Measurements from ENCODE around the gene LRRC75A. TPM values are rescaled to one million over a fixed set of nuclear protein-coding genes. Genes with fewer than 3 reads are reported as not detected.
A peak's percentile ranks its signal among the peaks of the same experiment; 100 is the strongest.

The LRRC75A gene
- total and polyA plus RNA-seq, 2 experiments from 2014 or later: 10.7 to 18.0 TPM

GRCh38 chr17:16419074-16419928 is 72.7 kb downstream of the LRRC75A start:
- H3K4me2 ChIP-seq: peak overlapping the region; percentile 28

GRCh38 chr17:16418685-16419068 is 73.3 kb downstream of the LRRC75A start:
- 50% methylated on average over 2 of the region's 2 CpGs for WGBS (ENCODE audit: low lambda C conversion rate, missing lambda C conversion rate)
- no peaks in the 10 kb centered on the region for H3K79me2 ChIP-seq
- H2AFZ ChIP-seq: no peak overlapping the region
- peaks cover 23% of the 10 kb centered on the region for H3K4me1 ChIP-seq (ENCODE audit: insufficient read depth)
- peak; percentile 6 for DNase-seq (ENCODE audit: low spot score)
- no peaks in the 10 kb centered on the region for H4K20me1 ChIP-seq (ENCODE audit: insufficient read depth, poor library complexity, severe bottlenecking)
- no peaks in the 10 kb centered on the region for H3K27me3 ChIP-seq
- no peaks in the 10 kb centered on the region for H3K9me2 ChIP-seq (replicated peaks; ENCODE audit: insufficient read depth)
- H3K36me3 ChIP-seq (replicated peaks; ENCODE audit: insufficient read depth, low read depth): no peaks in the 10 kb centered on the region
- no peaks in the 10 kb centered on the region for H3K9me3 ChIP-seq (ENCODE audit: low read depth)
- peak overlapping the region; percentile 86 for H3K27ac ChIP-seq
- TF ChIP-seq, protein P1, sequence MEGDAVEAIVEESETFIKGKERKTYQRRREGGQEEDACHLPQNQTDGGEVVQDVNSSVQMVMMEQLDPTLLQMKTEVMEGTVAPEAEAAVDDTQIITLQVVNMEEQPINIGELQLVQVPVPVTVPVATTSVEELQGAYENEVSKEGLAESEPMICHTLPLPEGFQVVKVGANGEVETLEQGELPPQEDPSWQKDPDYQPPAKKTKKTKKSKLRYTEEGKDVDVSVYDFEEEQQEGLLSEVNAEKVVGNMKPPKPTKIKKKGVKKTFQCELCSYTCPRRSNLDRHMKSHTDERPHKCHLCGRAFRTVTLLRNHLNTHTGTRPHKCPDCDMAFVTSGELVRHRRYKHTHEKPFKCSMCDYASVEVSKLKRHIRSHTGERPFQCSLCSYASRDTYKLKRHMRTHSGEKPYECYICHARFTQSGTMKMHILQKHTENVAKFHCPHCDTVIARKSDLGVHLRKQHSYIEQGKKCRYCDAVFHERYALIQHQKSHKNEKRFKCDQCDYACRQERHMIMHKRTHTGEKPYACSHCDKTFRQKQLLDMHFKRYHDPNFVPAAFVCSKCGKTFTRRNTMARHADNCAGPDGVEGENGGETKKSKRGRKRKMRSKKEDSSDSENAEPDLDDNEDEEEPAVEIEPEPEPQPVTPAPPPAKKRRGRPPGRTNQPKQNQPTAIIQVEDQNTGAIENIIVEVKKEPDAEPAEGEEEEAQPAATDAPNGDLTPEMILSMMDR (IDR thresholded peaks at IDR 0.05; ENCODE audit: poor library complexity): no peak
- no peak for TF ChIP-seq EZH2phosphoT487 (IDR thresholded peaks at IDR 0.05; ENCODE audit: low read depth, severe bottlenecking, unreplicated experiment)
- no peak for TF ChIP-seq EZH2 (IDR thresholded peaks at IDR 0.05; ENCODE audit: borderline replicate concordance)
- no peak overlapping the region for H3K4me3 ChIP-seq
- H3K4me2 ChIP-seq: no peak overlapping the region

More at GRCh38 chr17:16419074-16419928, 72.7 kb downstream of the LRRC75A start:
- peak; percentile 84 for DNase-seq (ENCODE audit: low spot score)
- no peaks in the 10 kb centered on the region for H3K36me3 ChIP-seq (replicated peaks; ENCODE audit: insufficient read depth, low read depth)
- H3K27ac ChIP-seq: peak overlapping the region; percentile 86
- no peaks in the 10 kb centered on the region for H3K9me3 ChIP-seq (ENCODE audit: low read depth)
- H2AFZ ChIP-seq: no peak overlapping the region
- no peaks in the 10 kb centered on the region for H3K79me2 ChIP-seq
- H3K4me1 ChIP-seq (ENCODE audit: insufficient read depth): peaks cover 23% of the 10 kb centered on the region
- no peaks in the 10 kb centered on the region for H3K27me3 ChIP-seq
- no peak for TF ChIP-seq EZH2phosphoT487 (IDR thresholded peaks at IDR 0.05; ENCODE audit: low read depth, severe bottlenecking, unreplicated experiment)
- TF ChIP-seq EZH2 (IDR thresholded peaks at IDR 0.05; ENCODE audit: borderline replicate concordance): no peak
- TF ChIP-seq, protein P1 (IDR thresholded peaks at IDR 0.05; ENCODE audit: poor library complexity): no peak
- H3K9me2 ChIP-seq (replicated peaks; ENCODE audit: insufficient read depth): no peaks in the 10 kb centered on the region
- WGBS (ENCODE audit: low lambda C conversion rate, missing lambda C conversion rate): 45% methylated on average over 8 of the region's 8 CpGs
- no peak overlapping the region for H3K4me3 ChIP-seq
- H4K20me1 ChIP-seq (ENCODE audit: insufficient read depth, poor library complexity, severe bottlenecking): no peaks in the 10 kb centered on the region

DNA sequence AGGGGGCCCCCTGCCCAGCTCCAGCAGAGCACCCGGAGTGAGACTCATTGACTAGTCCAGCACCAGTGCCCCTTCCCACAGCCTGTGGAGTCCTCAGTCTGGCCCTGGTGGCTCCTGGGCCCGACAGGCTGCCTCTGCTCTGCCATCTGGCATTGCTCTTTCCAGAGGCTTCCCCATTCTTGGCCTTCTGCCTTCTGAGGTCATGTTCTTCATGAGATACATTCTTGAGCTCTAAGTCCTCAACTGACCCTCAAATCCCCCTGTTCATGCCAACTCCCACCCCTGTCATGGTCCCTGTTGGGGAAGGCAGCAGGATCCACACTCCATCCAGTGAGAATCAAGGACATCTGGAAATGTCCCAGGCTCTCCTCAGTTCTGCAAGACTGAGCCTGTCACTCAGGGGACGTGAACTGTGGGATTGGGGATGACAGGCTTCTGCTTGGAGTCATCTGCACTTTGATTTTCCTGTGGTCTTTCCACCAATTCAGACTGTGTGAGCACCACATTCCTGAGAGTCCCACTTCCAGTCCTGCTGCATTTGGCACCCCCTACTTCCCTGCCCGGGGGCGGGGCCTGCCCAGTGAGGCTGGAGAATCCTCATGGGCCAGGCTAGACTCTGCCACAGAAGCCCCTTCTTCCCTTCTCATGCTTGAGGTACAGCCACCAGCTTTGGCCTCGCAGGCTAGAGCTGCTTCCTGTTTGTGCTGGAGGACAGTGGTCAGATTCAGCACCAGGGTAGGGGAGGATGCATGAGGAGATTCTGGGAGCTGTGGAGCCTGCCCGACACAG is 73.9 kb downstream of the LRRC75A start:
- no peak overlapping the region for H3K4me2 ChIP-seq

More for the DNA sequence above, 73.9 kb downstream of the LRRC75A start:
- no peaks in the 10 kb centered on the region for H3K9me2 ChIP-seq (replicated peaks; ENCODE audit: insufficient read depth)
- no peaks in the 10 kb centered on the region for H3K9me3 ChIP-seq (ENCODE audit: low read depth)
- H3K4me1 ChIP-seq (ENCODE audit: insufficient read depth): peaks cover 23% of the 10 kb centered on the region
- H3K27me3 ChIP-seq: no peaks in the 10 kb centered on the region
- no peak overlapping the region for H2AFZ ChIP-seq
- no peaks in the 10 kb centered on the region for H4K20me1 ChIP-seq (ENCODE audit: insufficient read depth, poor library complexity, severe bottlenecking)
- peak; percentile 5 for DNase-seq (ENCODE audit: low spot score)
- 88% methylated on average over 7 of the region's 7 CpGs for WGBS (ENCODE audit: low lambda C conversion rate, missing lambda C conversion rate)
- TF ChIP-seq EZH2phosphoT487 (IDR thresholded peaks at IDR 0.05; ENCODE audit: low read depth, severe bottlenecking, unreplicated experiment) (no peak), EZH2 (IDR thresholded peaks at IDR 0.05; ENCODE audit: borderline replicate concordance) (no peak)
- TF ChIP-seq, protein P1 (IDR thresholded peaks at IDR 0.05; ENCODE audit: poor library complexity): no peak
- peak overlapping the region; percentile 86 for H3K27ac ChIP-seq
- no peaks in the 10 kb centered on the region for H3K36me3 ChIP-seq (replicated peaks; ENCODE audit: insufficient read depth, low read depth)
- no peak overlapping the region for H3K4me3 ChIP-seq
- no peaks in the 10 kb centered on the region for H3K79me2 ChIP-seq
